Measurements from ENCODE around the gene PDE7B. TPM values are rescaled to one million over a fixed set of nuclear protein-coding genes. Genes with fewer than 3 reads are reported as not detected.

PDE7B gene
- total RNA-seq, 4 donors from 2014 or later, result 12.9 to 22.5 (median 16.4) TPM

DNA sequence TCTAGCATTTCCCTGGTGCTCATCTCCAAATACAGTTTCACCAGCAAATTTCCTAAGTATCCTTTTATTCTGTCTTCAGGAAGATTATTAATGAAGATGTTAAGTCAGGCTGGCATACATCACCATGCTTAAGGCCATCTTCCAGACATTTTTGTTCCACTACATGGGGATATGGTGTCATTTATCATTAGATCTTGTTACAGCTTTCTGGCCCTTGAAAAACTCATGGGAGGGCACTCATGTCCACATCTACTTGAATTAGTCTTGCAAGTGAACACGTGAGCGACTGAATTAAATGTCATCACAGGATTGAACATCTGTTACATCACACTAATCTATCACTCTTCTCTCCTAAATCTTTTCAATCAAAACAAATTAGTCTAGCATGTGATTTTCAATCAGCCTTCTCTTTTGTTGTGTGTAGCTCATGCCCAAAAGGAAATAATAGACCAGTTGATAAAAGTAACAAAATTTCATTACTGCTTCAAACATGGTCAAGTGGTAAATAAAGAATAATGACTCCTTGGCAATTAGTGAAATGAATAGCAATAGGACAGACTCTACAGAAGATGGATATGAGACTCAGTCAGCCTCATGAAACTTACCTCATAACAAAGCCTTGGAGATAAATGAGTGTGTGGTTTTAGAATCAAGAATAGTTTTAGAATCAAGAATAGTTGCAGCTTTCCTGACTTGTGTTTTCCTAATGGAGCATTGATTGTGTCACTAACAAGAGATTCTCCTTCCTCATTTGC is 318.1 kb downstream of the PDE7B start:
- WGBS, 2 donors, result 92 to 96% methylated on average over 2 of the region's 2 CpGs
- Histone ChIP-seq H3K4me1 (peaks cover 0 to 7% (median 0%) of the 10 kb centered on the region in 4 donors), H3K9me3 (no peaks in the 10 kb centered on the region), H3K27ac (no peak overlapping the region), H3K27me3 (no peaks in the 10 kb centered on the region), H3K36me3 (peaks cover 0 to 24% (median 0%) of the 10 kb centered on the region in 3 donors), H3K4me3 (no peak overlapping the region)
- TF ChIP-seq EP300 (IDR thresholded peaks at IDR 0.05) (no peak), POLR2A (IDR thresholded peaks at IDR 0.05) (no peak)
- TF ChIP-seq, protein P1, sequence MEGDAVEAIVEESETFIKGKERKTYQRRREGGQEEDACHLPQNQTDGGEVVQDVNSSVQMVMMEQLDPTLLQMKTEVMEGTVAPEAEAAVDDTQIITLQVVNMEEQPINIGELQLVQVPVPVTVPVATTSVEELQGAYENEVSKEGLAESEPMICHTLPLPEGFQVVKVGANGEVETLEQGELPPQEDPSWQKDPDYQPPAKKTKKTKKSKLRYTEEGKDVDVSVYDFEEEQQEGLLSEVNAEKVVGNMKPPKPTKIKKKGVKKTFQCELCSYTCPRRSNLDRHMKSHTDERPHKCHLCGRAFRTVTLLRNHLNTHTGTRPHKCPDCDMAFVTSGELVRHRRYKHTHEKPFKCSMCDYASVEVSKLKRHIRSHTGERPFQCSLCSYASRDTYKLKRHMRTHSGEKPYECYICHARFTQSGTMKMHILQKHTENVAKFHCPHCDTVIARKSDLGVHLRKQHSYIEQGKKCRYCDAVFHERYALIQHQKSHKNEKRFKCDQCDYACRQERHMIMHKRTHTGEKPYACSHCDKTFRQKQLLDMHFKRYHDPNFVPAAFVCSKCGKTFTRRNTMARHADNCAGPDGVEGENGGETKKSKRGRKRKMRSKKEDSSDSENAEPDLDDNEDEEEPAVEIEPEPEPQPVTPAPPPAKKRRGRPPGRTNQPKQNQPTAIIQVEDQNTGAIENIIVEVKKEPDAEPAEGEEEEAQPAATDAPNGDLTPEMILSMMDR (IDR thresholded peaks at IDR 0.05), result no peak
- DNase-seq (ENCODE audit: low spot score in 2 of 2), result no peak

DNA sequence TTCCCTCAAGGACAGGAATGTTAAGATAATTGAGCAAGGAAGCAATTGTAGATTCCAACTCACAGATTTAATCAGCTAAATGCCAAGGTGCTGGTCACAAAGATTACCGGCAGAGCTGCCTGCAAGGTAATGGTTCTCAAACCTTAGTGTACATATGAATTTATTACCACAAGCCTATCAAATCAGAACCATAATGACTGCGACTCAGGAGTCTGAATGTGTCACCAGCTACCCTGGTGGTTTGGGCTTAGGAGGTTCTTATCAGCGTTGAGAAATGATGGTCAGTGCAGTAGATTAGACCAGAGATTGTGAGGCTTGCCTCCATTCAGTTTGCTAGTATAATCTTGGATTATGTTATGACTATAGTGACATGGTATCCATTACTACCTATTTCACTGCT is 319.7 kb downstream of the PDE7B start:
- H3K4me3 ChIP-seq, result no peak overlapping the region
- H3K9me3 ChIP-seq, result no peaks in the 10 kb centered on the region
- DNase-seq (ENCODE audit: low spot score in 2 of 2), result no peak
- TF ChIP-seq, protein P1 (IDR thresholded peaks at IDR 0.05), result no peak
- TF ChIP-seq POLR2A (IDR thresholded peaks at IDR 0.05) (no peak), EP300 (IDR thresholded peaks at IDR 0.05) (no peak)
- WGBS, 2 donors, result 92 to 100% methylated on average over 3 of the region's 3 CpGs
- H3K4me1 ChIP-seq, result peaks cover 0 to 7% (median 0%) of the 10 kb centered on the region in 4 donors
- no peak overlapping the region for H3K27ac ChIP-seq
- no peaks in the 10 kb centered on the region for H3K27me3 ChIP-seq
- H3K36me3 ChIP-seq, result peaks cover 0 to 19% (median 0%) of the 10 kb centered on the region in 3 donors

DNA sequence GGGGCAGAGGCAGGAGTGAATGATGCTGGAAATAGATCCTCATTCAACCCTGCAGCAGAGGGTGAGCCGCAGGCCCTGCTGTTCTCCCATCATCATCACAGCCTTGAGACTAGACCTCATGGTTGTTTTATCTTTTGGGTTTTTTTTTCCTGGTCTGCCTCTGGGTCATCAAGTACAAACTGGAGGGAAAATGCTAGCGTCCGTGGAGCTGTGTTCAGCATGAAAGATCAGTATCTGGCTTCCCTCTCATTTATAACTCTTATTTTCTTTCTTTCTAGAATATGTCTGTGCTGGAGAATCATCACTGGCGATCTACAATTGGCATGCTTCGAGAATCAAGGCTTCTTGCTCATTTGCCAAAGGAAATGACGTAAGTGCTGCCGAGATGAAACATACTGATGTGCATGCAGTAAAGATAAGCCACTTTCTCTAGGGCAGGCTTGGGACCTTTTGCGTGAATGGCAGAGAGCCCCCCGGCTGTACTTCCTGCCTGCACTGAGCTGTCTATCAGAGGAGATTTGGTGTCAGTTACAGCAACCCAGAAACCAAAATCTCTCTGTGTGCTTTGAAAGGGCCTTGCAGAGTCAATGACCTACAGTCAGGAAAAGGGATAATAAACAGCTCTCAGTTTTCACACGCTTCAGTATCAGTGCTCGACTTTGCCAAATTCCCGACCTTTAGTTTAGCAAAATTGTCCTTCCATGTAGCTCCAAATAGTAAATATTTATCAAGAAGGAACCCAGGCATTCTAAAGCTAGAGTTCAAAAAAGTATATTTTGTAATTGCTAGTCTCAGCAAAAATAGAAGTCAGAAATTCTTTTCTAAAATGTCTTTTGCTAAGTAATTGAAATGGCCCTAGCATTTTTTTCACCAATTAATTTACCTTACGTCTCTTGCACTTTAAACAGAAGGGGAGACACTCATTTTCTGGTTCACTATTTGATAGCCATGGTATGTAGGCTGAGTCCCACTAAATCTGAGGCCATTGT is 322.3 kb downstream of the PDE7B start:
- H3K4me1 ChIP-seq, result peaks cover 0 to 7% (median 0%) of the 10 kb centered on the region in 4 donors
- no peak for TF ChIP-seq POLR2A (IDR thresholded peaks at IDR 0.05)
- TF ChIP-seq EP300 (IDR thresholded peaks at IDR 0.05), result no peak
- TF ChIP-seq, protein P1 (IDR thresholded peaks at IDR 0.05), result no peak
- H3K4me3 ChIP-seq, result no peak overlapping the region
- WGBS, 2 donors, result 53 to 57% methylated on average over 13 of the region's 13 CpGs
- no peaks in the 10 kb centered on the region for H3K9me3 ChIP-seq
- H3K36me3 ChIP-seq, result peaks cover 0 to 12% (median 0%) of the 10 kb centered on the region in 3 donors
- H3K27me3 ChIP-seq, result no peaks in the 10 kb centered on the region
- no peak for DNase-seq (ENCODE audit: low spot score in 2 of 2)
- no peak overlapping the region for H3K27ac ChIP-seq

GRCh38 chr6:136174510-136174909 is 323.0 kb downstream of the PDE7B start:
- TF ChIP-seq, protein P1 (IDR thresholded peaks at IDR 0.05), result no peak
- no peak for TF ChIP-seq EP300 (IDR thresholded peaks at IDR 0.05)
- TF ChIP-seq POLR2A (IDR thresholded peaks at IDR 0.05), result no peak
- Histone ChIP-seq H3K4me1 (peaks cover 0 to 7% (median 0%) of the 10 kb centered on the region in 4 donors), H3K27ac (no peak overlapping the region), H3K27me3 (no peaks in the 10 kb centered on the region), H3K4me3 (no peak overlapping the region), H3K36me3 (peaks cover 0 to 12% (median 0%) of the 10 kb centered on the region in 3 donors), H3K9me3 (no peaks in the 10 kb centered on the region)
- DNase-seq (ENCODE audit: low spot score in 2 of 2), result no peak
- 72 to 79% methylated on average over 2 of the region's 2 CpGs for WGBS, 2 donors

Measured in tibial nerve (tissue), 4 donors.